NB4 (cell line): Measurements from ENCODE around the gene PMEPA1.

Experiments
- DNase-seq: peaks from one replicate; pipeline ENCODE4 v3.0.0; 2010; ENCODE audit warnings: low read depth
- H3K4me3 ChIP-seq: one replicate; pipeline ENCODE4 v1.5.1; 2011; ENCODE audit warnings: mild to moderate bottlenecking, low read depth, low read length, moderate library complexity
- MYC ChIP-seq: IDR thresholded peaks from 2 replicates; pipeline ENCODE4 v1.6.1; 2011; ENCODE audit warnings: low read depth, low read length
- POLR2A ChIP-seq: IDR thresholded peaks from 2 replicates; pipeline ENCODE4 v1.6.1; 2011; ENCODE audit warnings: mild to moderate bottlenecking; ENCODE audit not compliant: insufficient read length; ENCODE audit errors: extremely low read depth
- TF ChIP-seq, protein P1 (sequence below): IDR thresholded peaks from one replicate; pipeline ENCODE4 v1.5.1; 2012; ENCODE audit warnings: low read depth, low read length
- TF ChIP-seq, protein P2 (sequence below): IDR thresholded peaks from 2 replicates; pipeline ENCODE4 v1.6.1; 2011; ENCODE audit warnings: low read depth, low read length

The PMEPA1 gene

DNA sequence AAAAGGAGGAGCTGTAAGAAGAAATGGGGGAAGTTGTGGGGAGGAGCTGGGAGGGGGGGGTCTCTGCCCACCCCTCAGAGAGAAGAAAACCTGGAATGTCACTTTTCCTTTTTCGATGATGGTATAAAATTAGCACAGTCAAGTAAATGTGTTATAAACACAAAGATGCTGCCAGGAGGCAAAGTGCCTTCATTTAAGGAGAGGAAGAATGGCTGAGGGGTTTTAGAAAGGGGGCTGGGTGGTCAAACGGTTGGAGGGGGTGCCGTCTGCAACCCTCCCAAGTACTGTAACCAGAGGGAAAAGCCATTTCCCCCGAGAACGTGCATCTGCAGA is 25.0 kb downstream of the PMEPA1 start:
- H3K4me3 ChIP-seq: no peak overlapping the region

GRCh38 chr20:57683881-57684807 is 25.7 kb downstream of the PMEPA1 start:
- no peak for DNase-seq
- TF ChIP-seq, protein P1, sequence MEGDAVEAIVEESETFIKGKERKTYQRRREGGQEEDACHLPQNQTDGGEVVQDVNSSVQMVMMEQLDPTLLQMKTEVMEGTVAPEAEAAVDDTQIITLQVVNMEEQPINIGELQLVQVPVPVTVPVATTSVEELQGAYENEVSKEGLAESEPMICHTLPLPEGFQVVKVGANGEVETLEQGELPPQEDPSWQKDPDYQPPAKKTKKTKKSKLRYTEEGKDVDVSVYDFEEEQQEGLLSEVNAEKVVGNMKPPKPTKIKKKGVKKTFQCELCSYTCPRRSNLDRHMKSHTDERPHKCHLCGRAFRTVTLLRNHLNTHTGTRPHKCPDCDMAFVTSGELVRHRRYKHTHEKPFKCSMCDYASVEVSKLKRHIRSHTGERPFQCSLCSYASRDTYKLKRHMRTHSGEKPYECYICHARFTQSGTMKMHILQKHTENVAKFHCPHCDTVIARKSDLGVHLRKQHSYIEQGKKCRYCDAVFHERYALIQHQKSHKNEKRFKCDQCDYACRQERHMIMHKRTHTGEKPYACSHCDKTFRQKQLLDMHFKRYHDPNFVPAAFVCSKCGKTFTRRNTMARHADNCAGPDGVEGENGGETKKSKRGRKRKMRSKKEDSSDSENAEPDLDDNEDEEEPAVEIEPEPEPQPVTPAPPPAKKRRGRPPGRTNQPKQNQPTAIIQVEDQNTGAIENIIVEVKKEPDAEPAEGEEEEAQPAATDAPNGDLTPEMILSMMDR: no peak
- TF ChIP-seq, protein P2, sequence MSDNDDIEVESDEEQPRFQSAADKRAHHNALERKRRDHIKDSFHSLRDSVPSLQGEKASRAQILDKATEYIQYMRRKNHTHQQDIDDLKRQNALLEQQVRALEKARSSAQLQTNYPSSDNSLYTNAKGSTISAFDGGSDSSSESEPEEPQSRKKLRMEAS: no peak
- TF ChIP-seq POLR2A (no peak), MYC (no peak)
- no peak overlapping the region for H3K4me3 ChIP-seq

More for the DNA sequence above, 25.0 kb downstream of the PMEPA1 start:
- no peak for TF ChIP-seq MYC
- TF ChIP-seq, protein P1: no peak
- TF ChIP-seq, protein P2: no peak
- TF ChIP-seq POLR2A: no peak
- no peak for DNase-seq

DNA sequence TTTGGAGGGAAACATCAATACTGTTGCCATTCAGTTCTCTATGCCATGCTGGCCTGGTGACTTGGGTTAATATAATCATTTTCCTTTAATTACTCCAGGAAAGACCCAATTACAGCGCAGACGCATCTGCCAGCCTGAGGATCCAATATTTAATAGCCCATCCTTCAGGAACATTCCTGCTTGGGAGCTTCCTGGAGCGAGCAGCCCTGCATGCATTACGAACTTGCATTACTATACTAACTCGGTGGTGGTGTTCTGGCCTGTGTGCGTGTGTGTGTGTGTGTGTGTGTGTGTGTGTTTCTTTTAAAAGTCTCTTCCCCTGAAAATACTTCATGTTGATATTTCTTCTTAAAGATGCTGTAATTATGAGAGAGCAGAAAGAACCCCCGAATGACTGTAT is 26.5 kb downstream of the PMEPA1 start:
- DNase-seq: no peak
- no peak overlapping the region for H3K4me3 ChIP-seq
- TF ChIP-seq, protein P1: no peak
- no peak for TF ChIP-seq POLR2A
- TF ChIP-seq MYC: no peak
- TF ChIP-seq, protein P2: no peak

DNA sequence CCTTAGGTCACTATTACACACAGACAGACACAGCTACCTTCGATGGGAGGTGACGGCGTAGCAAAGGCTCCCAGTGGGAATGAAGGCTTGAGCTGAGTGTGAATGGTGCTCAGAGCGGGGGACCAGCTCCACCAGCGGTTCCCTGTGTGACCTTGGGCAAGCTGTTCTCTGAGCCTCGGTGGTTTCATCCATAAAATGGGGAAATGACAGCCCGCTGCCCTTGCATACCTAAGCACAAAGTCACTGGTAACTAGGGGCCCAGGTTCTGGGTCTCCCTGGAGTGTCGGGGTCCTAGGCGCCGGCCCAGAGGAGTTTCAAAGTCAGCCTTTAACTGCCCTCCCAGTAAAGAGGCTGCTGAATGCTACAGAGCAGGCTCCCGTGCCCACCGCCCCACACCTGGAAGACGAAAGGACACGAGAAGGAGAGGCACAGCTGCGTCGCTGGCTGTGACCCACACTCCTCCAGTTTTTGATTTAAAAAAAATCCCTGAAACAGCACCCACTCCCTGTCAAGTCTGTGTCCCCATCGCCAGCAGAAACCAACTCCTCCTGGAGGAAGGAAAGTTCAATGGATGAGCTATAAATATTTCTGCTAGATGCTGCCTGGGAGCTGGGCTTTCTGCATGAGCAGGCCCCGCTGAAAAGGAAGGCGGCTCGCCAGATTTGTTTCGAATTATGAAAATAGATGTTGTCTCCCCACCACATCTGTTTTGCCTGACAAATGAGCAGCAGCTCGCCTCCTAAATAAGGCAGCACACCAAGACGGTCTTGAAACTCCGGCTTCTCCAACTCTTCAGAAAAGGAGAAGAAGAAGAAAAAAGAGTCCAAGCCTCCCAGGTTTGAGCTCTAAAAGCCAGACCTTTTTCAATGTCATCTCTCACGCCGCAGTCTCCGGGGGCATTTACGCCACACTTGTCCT is 27.4 kb downstream of the PMEPA1 start:
- TF ChIP-seq, protein P1: no peak
- no peak for TF ChIP-seq MYC
- no peak for TF ChIP-seq POLR2A
- TF ChIP-seq, protein P2: no peak
- no peak for DNase-seq
- no peak overlapping the region for H3K4me3 ChIP-seq

DNA sequence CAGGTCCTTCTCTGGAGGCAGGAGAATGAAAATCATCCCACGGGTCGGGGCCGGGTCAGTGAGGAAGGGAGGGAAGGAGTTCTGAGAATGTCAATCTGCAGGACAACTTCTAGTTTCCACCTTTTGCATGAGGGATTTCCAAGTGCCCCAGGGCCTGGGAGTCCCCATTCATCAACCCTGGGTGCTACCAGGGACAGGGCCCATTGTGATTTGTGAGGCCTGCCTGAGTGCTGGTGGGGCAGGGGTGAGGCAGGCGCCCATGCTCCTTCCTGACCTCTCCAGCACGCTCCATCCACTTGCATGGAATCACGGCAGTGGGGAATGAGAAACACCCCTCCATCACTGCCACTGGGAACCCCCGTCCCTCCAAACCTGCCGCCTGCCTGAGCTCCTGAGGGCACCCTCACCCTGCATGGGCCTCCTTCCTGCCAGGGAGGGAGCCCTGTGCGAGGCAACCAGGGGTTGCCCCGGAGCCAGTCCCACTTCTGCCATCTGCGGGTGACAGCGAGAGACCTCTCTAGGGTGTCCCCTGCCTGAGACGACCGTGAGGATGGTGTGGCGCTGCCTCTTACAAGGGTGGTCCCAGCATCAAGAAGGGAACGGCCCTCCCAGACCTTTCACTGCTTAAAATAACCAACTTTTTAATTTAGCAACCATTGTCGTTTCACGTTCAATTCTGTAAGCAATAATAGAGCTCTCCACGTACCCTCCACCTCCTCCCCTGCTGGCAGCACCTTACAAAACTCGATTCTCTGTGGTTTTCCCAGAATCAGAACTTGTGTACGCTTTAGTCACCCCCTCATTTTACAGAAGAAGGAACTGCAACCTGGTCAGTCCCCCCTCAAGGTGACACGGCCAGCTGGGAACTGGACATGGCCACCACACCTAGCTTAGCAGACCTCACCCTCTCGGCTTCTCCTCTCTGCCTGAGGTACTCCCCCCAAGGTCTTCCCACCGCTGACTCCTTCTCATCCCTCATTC is 28.6 kb downstream of the PMEPA1 start:
- TF ChIP-seq, protein P1: no peak
- no peak for TF ChIP-seq MYC
- DNase-seq: no peak
- H3K4me3 ChIP-seq: no peak overlapping the region
